Myocyte (in vitro differentiated cells): ENCODE measurements around the gene GFI1. TPM values are rescaled to one million over a fixed set of nuclear protein-coding genes. Genes with fewer than 3 reads are reported as not detected.
A peak's percentile ranks its signal among the peaks of the same experiment; 100 is the strongest.

ENCODE experiments used
- DNase-seq: peaks from one replicate; pipeline ENCODE4 v3.0.0-alpha.2; 2012; ENCODE audit warnings: low read depth
- total RNA-seq: library from RNA; depleted of rRNA; stranded (reverse); fragments of >200 nt; gene quantifications from 2 replicates; pipeline ENCODE4 v1.2.3, GENCODE V29; 2014

Gene GFI1
- total RNA-seq, 1 donor from 2014 or later: 0.29 TPM

DNA sequence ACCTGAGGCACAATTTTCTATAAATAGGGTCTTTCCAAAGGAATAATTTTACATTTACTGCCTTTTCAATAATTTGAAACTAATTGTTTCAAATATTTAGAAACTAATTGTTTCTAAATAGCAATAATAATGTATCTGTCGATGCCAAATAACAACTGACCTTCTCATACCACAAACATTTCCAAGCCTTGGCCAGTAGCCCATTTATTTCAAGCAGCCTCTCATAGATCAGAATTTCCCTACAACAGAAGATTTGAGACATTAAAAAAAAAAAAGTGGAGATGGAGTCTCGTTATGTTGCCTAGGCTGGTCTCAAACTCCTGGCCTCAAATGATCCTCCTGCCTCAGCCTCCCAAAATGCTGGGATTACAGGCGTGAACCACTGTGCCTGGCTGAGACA is 2.1 kb upstream of the GFI1 start:
- no peak for DNase-seq

DNA sequence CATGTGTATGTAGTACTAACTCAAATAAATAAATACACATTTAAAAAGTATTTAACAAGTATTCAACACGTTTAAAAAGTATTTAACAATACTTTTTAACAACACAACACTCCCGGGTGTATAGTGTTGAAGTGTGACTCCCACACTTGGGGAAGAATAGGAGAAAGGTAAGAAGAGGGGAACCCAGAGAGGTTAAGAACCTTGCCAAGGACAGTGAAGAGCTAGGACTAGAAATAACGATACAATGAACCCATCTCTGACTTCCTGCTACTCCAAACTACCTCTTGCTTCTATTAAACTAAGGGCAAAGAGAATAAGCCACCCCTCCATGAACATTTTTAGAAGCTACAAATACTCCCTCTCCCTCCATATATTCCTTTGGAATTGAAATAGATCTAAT is 1.7 kb upstream of the GFI1 start:
- no peak for DNase-seq

DNA sequence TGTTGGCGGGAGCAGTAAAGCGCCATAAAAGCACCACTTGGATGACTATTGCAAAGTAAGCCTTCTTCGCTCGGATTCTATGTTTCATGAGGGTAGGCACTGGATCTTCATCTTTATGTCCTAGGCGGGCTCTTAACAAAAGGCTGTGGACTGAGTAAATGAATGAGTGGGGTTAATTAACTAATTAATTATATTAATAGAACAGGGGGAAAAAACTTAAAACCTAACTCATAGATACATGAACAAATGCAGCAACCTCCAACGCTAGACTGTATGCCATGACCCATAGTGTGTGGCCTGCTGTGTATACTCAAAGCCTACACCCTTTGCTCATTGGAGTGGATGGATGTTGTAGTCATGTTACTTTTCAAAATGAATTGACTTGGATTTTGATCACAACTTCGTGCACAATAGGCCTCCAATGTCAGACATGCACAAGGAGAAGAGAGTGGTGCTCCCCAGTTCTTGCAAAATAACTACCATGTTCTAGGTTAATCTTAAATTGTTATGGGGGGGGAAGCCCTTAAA is 417 bp upstream of the GFI1 start:
- DNase-seq: no peak

DNA sequence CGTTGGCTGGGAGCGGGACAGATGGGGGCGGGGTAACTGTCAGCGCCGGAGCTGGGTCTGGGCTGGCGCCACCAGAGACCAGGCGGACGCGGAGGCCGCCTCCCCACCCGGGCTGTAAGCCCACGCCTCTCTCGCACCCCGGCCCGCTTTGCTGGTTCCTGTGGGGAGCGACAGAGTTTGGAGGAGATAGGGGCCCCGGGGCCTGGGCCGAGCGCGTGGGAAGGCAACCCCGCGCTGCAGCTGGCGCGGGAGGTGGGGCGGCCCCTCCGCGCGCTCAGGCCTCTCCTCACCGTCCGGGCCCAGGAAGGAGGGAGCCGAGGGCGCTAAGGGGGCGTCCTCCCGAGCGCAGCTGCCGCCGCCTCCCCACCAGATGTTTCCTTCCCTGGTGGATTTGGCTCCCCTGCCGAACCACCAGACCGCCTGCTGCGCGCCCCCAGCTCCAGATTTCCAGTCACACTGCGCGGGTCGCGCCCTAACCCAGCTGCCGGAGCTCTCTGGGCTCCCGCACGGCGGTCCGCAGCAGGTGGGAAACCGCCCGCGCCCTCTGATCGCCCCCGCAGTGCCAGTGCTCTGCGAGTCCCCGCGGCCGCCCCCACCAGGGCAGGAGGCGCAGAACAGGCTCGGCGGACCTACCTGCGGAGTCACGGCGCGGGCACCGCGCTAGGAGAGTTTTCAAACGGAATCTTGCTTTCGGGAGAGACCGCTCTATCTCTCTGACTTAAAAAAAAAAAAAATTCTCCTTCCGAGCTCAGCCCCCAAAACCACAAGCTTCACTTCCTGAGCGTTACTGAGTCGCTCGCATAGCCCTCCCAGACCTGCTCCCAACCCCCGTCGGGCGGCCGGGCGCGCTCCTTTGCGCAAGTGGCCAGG is 1.1 kb downstream of the GFI1 start:
- peak; percentile 25 for DNase-seq

DNA sequence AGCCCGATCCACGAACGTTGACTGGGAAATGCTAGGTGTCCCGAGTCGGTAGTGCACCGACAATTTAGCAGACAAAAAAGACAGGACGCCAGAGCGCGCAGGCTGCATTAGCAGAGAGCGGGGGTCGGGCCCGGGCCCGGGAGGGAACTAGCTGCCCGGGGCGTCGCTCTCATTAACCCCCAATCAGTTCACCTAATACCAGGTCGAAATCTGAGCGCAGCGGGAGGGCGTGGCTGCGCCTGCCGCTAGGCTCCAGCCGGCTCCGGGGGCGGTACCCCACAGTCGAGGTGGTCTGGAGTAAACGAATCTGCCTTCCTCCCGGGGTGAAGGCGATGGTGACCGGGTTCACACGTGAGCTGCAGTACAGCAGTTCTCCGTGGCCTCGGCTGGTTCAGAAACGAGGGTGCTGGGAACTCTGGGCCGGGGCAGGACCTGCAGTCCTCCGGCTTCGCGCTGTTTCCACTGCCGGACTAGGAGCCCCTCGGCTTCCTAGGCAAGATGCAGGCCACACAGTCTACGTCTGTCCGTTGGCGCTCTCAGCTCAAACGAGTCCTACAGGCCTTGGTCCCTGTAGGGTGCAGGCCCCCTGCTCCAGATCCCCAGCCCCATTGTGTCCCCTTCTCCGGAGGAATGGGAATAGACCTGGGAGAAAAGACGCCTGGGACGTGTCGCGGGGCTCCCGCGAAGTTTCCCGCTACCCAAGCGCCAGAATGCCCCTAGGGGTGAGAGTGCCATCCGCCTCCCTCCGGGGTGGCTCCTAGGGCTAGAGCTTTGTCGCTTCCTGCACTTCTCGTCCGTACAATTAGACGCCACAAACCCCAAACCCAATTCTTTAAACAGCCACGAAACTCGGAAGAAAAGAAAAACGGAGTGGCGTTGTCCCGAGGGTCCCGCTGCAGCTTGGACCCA is 2.0 kb downstream of the GFI1 start:
- no peak for DNase-seq

DNA sequence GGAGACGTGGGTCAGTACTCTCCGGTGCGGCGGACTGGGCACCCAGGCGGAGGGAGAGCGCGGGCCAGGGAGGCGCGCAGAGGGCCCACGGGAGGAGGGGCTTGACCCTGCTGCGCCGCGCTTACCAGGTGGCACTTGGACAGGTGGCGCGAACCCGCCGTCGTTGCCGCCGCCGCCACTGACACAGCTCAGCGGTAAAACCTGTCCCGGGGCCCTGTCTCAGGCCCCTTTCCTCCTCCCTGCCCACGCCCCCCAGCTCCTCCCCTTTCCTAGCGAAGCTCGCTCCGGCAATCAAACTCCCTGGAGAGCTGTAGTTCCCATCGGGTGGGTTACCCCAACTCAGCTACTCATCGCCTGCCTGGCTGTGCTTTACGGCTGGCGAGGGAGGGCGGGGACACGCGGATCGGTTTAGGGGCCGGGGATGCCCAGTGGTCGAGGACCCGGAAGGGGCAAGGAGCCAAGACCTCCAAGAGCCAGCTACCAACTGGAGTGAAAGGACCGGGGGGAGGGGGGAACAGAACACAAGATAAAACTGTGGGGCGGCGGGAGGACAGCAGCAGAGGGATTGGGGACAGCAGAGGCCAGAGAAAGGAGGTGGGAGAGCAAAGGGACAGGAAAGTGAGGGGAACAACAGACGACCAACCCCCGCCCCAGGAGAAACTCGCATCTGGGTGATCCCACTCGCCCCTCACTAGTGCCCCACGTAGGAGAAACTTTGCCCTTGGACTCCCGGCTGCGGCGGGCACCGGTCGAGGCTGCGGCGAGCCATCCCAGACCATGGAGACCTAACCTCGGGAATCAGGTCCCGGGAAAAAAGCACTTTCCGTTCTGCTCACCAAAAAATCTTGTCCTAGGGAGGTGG is 2.9 kb downstream of the GFI1 start:
- DNase-seq: peak; percentile 4

DNA sequence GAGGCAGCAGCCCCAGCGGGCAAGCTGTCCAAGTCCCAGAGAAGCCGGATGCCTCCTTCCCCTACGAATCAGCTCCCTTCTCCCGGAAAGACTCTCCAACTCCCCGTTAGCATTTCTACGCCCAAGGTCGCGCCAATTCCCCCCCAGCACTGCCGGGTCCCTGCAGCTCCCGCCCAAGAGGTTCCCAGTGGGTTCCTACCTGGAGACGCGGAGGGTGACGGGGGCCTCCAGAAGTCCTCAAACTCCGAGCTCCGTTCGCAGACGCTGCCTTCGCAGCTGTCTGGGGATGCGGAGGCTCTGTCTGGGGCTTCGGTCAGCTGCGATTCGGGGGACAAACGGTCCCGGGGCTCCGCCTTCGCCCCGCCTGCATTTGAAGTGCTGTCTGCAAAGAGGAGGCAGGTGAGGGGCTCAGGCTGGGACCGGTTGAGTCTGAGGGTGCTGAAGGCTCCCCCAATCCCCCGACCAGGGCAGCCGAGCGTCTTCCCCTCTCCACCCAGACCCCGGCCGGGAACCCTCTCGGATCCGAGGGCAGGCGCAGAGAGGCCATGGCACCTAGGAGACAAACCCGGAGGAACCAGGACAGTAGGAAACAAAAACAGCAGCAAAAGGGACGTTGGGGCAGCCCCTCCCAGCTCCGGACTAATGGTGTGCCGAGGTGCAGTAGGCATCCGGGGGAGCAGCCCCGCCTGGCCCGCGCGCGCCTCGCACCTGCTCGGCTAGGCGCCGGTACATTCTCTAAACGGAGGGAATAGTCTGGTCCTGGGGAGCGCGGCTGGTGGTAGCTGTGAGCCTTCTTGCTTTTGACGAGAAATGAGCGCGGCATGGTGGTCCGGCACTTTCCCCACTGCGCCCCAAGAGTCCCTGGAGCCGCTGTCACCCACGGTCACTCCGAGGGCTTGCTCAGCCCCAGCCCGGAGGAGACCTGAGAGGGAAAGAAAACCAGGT is 3.8 kb downstream of the GFI1 start:
- DNase-seq: no peak

DNA sequence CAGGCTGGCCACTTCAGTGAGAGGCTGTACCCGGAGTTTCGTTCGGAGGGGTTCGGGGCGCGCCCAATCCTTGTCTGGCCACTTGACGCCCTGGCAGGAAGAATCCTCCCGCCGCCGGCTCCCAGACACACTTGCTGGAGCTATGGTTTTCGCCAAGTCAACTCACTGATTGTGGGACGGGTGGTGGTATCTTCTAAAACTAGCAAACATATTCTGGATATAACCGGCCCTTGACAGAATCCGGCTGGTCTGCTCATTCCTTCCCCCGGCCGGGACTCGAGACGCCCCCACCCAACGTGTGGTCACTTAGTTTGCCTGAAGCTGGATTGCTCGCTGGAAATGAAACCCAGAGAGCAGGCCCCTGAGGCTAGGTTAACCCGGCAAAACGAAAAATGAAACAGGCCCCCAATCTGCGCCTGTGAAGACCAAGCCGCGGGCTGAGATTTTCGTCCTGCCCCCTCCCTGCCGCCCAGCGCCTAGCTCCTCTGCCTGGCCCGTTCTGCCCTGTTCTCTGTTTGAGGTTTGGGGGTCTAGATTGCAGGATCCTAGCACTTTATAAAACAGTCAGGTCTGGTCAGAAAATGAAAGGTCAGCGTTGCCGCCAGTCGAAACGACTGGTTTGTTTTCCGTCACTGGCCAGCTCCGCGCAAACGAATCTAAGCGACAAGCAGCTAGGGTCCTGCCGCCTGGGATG is 4.6 kb downstream of the GFI1 start:
- DNase-seq: peak; percentile 31

DNA sequence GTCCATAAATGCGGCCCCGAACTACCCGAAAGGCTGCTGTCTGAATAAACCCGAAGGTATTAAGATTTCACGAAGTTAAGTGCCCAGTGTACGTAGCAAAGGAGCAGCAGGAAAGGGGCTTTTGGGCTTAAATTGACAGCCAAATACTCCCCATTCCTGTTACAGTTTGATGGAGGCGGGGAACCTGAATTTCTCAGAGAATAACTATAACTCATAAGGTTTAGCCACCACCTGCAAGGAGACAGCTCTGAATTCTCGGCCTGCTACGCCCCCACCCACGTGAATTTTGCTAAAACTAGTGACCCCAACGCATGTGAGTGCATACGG is 5.2 kb downstream of the GFI1 start:
- no peak for DNase-seq

DNA sequence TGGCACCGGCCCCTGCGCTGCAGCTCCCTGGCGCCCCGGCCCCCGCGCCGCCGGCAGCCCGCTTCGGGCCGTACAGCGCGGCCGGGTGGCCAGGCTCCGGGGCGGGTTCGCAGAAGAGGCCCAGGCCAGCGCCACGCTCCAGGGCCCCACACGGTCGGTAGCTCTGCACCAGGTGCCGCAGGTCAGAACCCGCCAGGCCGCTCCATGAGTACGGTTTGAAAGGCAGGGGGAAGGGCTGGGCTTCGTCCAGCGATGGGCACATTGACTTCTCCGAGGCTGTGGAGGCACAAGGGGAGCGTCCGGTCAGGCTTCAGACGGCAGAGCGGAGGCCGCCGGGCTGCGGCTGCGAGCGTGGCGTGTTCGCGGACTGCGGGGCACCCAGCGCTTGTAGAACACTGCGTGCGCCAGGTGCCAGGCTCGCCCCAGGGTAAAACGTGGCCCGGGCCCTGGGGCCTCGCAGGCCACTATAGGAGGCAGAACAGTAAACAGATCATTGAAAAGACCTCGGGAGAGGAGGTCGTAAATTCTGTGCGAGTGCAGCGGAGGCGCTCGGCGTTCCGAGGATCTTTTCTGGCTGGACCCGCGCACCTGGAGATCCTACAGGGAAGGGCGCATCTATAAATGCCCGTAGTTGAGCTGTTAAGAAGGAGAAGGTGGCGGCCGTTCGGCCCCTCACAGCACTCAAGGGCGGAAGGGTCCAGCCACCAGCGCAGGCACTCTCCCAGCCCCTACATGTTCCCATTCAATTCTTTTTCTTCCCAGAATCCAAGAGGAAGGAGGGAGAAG is 5.7 kb downstream of the GFI1 start:
- no peak for DNase-seq

DNA sequence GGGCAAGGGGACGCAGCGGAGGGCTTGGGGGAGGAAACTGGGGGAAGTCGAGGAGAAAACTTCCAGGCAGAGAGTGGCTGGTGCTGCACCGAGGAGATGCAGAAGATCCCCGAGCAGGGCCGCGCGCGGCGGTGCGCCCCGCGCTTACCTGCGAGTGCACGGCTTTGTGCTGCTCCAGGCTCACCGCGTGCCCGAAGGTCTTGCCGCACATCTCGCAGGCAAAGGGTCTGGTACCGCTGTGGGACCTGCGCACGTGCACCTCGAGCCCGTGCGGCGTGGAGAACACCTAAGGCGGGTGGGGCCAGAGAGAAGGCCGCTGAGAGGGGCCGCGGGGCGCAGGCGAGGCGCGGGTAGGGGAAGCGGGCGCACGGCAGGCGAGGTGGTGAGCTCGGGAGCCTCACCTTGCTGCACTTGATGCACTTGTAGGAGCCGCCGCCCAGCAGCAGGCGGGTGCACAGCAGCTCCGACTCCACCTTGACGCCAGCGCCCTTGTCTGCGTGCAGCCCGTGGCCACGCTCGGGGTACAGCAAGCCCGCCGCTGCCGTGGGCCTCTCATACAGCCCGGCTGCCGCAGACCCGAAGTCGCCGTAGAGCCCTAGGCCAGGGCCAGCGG is 6.4 kb downstream of the GFI1 start:
- DNase-seq: no peak

DNA sequence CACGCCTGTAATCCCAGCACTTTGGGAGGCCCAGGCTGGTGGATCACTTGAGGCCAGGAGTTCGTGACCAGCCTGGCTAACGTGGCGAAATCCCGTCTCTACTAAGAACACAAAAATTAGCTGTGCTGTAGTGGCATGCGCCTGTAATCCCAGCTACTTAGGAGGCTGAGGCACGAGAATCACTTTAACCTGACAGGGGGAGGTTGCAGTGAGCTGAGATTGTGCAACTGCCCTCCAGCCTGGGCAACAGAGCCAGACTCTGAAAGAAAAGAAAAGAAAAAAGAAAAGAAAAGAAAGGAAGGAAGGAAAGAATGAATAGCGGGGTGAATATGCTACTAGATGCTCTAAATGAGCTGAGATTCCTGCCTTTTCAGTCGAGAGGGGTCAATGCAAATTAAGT is 7.1 kb downstream of the GFI1 start:
- no peak for DNase-seq

DNA sequence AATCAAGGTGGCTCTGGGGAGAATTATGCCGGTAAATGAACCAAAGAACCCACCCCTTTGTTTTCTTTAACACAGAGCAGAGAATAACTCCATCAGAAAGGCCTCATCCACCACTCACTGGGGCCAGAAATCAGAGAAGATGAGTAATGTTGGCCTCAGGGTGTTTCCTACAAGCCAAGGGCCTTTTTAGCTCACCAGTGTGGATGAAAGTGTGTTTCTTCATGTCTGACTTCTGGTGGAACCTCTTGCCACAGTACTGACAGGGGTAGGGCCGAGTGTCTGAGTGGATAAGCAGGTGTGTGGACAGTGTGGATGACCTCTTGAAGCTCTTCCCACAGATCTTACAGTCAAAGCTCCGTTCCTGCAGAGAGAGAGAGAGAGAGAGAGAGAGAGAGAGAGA is 8.3 kb downstream of the GFI1 start:
- no peak for DNase-seq

DNA sequence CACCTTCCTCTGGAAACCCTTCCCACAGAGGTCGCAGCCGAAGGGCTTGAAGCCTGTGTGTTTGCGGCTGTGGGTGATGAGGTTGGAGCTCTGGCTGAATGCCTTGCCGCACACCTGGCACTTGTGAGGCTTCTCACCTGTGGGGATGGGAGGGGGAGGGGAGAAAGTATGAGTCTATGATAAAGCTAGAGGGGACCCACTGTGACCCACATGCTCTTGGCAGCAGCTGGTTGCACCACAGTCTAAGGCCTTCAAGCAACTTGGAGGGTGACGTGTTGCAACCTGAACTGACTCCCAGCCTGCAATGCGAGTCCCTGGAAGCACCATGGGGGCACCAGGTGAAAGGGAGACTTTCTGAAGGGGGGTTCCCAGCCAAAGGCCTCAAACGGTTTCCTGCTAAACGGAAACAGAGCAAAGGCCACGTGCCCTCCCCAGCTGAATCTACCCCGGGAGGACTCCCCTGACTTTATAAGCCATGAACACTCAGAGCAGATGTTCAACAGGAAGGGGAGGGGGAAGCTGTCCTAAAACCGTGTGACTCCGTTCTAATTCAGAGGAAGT is 10.6 kb downstream of the GFI1 start:
- no peak for DNase-seq

DNA sequence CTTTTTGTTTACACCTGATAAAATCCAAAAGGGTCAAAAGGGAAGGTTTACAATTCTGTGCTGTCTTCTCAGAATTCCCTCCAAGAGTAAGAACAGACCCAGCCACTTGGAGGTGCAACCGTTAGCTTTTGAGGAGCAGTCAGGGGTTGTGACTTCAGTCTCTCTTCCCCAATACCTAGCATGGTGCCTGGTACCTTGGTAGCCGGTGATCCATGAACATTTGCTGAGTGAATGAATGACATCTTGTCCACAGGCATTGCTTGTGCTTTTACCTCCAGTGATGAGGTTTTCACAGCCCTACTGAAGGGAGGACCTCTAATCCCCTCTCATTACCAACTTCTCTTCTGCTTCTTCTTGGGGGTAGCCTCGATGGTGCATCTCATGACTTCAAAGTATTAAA is 11.7 kb downstream of the GFI1 start:
- DNase-seq: no peak

DNA sequence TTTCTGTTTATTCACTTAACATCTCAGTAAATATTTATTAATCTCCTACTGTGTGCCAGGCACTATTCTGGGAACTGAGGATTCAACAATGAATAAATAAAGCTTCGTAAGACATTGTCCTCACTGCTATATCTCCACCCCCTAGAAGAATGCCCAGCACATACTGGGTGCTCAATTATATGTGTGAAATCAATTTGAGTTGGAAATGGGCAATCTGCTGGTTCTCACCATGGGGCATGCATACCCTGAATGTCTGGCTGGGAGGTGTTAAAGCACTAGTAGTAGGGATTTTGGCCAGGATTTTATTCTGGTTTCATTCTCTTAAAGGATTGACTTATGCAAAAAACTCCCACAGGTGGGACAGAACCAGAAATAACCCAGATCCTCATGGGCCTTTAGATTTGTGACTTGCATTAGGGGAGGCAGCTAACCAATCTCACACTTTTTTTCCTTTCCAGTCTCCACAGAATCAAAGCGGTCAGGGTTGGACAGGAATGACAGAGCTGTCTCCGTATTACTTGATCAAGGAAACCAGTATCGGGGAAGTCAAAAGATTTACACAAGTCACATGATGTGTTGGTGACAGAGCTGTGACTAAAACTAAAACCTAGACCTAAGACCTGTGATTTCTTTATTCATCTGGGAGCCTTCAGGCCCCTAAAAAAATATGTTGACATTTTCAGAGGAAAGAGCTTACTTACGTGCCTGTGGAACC is 12.8 kb downstream of the GFI1 start:
- no peak for DNase-seq

DNA sequence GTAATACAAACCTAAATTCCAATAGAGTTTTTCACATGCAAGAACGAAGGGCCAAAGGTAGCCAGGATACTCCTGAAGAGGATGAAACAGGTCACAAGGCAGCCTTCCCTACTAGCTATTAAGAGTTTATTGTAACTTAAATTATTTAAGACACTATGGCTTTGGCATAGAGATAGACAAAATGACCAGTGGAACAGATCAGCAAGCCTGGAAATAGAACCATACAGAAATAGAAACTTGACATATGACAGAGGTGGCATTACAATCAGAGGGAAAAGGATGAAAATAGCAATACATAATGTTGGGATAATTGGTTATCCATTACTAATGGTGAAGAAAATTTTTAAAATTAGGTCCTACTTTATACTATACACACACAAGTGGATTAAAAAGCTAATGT is 16.5 kb downstream of the GFI1 start:
- no peak for DNase-seq
